Motor neuron (in vitro differentiated cells): ENCODE results near the gene COX10. TPM values are rescaled to one million over a fixed set of nuclear protein-coding genes. Genes with fewer than 3 reads are reported as not detected.
A peak's percentile ranks its signal among the peaks of the same experiment; 100 is the strongest.

Source experiments
- ATAC-seq, 8 experiments: fragments of 200-7000 bp; cut with Tn5 transposase; replicated peaks in 6 of 8; 2 replicates each; pipeline ENCODE4 v1.8.0; 2021; ENCODE audit warnings: mild to moderate bottlenecking in 8 of 8, moderate library complexity in 8 of 8
- H3K27ac ChIP-seq, 2 donors: fragments of 250-450 bp; sonication (Bioruptor Pico); 2 replicates each; pipeline ENCODE4 v1.9.0; 2021; ENCODE audit warnings: antibody characterized with exemption in 2 of 2, mild to moderate bottlenecking in 2 of 2, moderate library complexity in 1 of 2
- H3K4me1 ChIP-seq, 2 donors: fragments of 250-450 bp; sonication (Bioruptor Pico); replicated peaks in 1 of 2; 2 replicates each; pipeline ENCODE4 v1.6.1; 2021; ENCODE audit warnings: antibody characterized with exemption in 2 of 2, mild to moderate bottlenecking in 2 of 2, moderate library complexity in 1 of 2
- H3K4me3 ChIP-seq, 5 donors: fragments of 250-450 bp; sonication (Bioruptor Pico); 2 replicates each; pipeline ENCODE4 v1.9.0; 2021; ENCODE audit warnings: antibody characterized with exemption in 5 of 5, mild to moderate bottlenecking in 5 of 5, moderate library complexity in 4 of 5
- WGBS, 10 experiments: fragments of 450-650 bp; shearing (Covaris generic); methylation state at CpG; one replicate each; pipeline ENCODE4 v1.0.0; 2022; 5-methylcytosine and 5-hydroxymethylcytosine counted together
- in situ Hi-C, 9 experiments: fragments of 400-800 bp; cut with MboI; loops; one replicate each; pipeline ENCODE4 v1.15.0; 2021; ENCODE audit warnings: low sequenced_read_pairs in 9 of 9, low pct_unique_long_range_greater_than_20kb in 2 of 9; ENCODE audit not compliant: unreplicated experiment in 9 of 9
- total RNA-seq, 8 experiments: library from RNA; unstranded; fragments of 300-600 nt; gene quantifications; 2 replicates each; pipeline versions ENCODE4 v1.2.3 to v1.2.4, GENCODE V29; 2022

Gene COX10
- total RNA-seq, 8 experiments from 2014 or later, result 13.8 to 31.6 (median 18.8) TPM

DNA sequence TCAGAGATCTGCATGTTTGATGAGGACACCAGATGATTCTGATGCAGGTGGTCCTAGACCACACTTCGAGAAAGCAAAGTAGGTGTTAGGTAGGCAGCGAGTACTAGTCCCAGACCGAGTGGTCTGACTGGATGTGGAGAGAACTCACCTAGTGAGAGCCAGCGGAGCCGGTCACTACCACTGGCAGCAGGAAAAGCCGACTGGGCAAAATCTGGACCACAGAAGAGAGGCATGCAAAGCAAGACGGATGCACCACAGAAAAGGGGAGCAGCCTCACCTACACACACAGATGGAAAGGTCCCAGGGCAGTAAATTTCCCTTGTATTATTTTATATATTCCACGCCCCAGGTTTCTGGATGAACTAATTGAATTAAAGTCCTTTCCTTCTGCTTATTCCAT, 13.5 kb downstream of the COX10 start:
- H3K4me3 ChIP-seq, result no peak overlapping the region
- in situ Hi-C loops, result no loop called here
- ATAC-seq, result no peak
- H3K4me1 ChIP-seq, result peaks cover 7 to 13% of the 10 kb centered on the region in 2 donors
- WGBS, 10 experiments, result 75 to 100% (median 92%) methylated on average over 1 to 8 of the region's 8 CpGs
- H3K27ac ChIP-seq, result no peak overlapping the region

DNA sequence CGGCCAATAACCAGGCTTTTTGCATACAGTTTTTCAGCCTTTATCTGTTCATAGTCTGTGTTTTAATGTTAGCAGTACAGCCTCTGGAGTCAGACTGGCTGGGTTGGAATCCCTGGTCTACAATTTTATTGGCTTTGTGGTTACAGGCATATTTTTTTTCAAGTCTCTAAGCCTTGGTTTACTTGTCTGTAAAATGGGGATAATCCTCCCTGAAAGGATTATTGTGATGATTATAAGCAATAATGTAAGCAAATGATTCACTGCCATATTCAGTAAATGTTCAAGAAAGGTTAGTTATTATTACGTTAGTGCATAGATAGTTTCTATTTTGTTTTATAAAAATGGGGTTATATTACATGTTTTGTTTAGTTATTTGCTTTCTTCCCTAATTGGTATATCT, 15.7 kb downstream of the COX10 start:
- Histone ChIP-seq H3K4me3 (no peak overlapping the region), H3K4me1 (peaks cover 2 to 5% of the 10 kb centered on the region in 2 donors), H3K27ac (no peak overlapping the region)
- no peak for ATAC-seq
- in situ Hi-C loops, result no loop called here
- 86 to 100% (median 94%) methylated on average over 1 to 2 of the region's 2 CpGs; no CpG with 5 or more reads in 3 of the 10 experiments for WGBS, 10 experiments

GRCh38 chr17:14086189-14086588, 16.9 kb downstream of the COX10 start:
- 80 to 100% (median 100%) methylated on average over 1 to 2 of the region's 2 CpGs for WGBS, 10 experiments
- in situ Hi-C loops, result no loop called here
- Histone ChIP-seq H3K4me3 (no peak overlapping the region), H3K27ac (no peak overlapping the region), H3K4me1 (peaks cover 0 to under 1% of the 10 kb centered on the region in 2 donors)
- ATAC-seq, result no peak

GRCh38 chr17:14089179-14089578, 19.9 kb downstream of the COX10 start:
- no peak overlapping the region for H3K4me3 ChIP-seq

DNA sequence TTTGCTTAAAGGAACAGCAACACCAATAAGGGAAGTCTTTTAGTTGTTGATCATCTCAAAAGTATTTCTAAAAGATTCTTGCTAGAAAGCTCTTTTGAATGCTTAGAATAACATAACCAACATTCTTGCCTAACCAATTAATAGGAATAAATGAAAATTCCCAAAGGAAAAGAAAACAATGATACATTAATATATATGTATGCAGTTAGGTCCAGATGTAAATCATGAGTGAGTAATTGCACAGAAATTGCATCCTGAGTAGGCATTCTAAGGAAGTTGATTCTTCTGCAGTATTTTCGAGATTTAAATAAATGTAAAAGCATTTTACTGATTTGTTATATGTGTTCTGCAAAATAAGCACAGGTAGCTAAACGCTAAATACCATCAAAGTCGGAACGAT, 22.1 kb downstream of the COX10 start:
- H3K4me3 ChIP-seq, result no peak overlapping the region
- ATAC-seq, result peak in 1 of 8 experiments; percentile 46
- 8 to 100% (median 85%) methylated on average over 1 to 4 of the region's 4 CpGs for WGBS, 10 experiments
- in situ Hi-C loops, result no loop called here
- no peak overlapping the region for H3K27ac ChIP-seq
- no peaks in the 10 kb centered on the region for H3K4me1 ChIP-seq

More at GRCh38 chr17:14089179-14089578, 19.9 kb downstream of the COX10 start:
- ATAC-seq, result peak in 1 of 8 experiments; percentile 27
- H3K27ac ChIP-seq, result no peak overlapping the region
- H3K4me1 ChIP-seq, result no peaks in the 10 kb centered on the region
- 80 to 100% (median 91%) methylated on average over 1 of the region's 1 CpG; no CpG with 5 or more reads in 5 of the 10 experiments for WGBS, 10 experiments
- in situ Hi-C loops, result no loop called here

DNA sequence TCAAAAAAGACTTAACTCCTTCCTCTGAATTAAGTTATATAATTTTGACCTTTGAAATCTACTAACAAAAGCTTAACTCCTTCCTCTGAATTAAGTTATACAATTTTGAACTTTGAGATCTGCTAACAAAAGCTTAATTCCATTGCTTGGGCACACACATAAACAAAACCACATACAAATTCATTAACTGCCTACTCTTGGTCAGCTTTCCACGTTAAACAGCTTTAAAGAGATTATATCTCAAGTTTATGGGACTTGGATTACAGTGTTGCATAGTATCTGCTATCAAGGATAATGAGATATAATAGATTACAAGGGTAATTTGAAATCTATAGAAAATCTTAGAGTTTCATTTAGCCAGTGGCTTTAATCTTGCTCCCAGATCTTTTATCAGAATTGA, 23.5 kb downstream of the COX10 start:
- 43 to 100% (median 87%) methylated on average over 1 of the region's 1 CpG for WGBS, 10 experiments
- ATAC-seq, result no peak
- no peak overlapping the region for H3K4me3 ChIP-seq
- in situ Hi-C loops, result no loop called here
- H3K4me1 ChIP-seq, result no peaks in the 10 kb centered on the region
- no peak overlapping the region for H3K27ac ChIP-seq

GRCh38 chr17:14094676-14095601, 25.6 kb downstream of the COX10 start:
- 80 to 100% (median 94%) methylated on average over 1 to 7 of the region's 7 CpGs for WGBS, 10 experiments
- no peak overlapping the region for H3K27ac ChIP-seq
- H3K4me1 ChIP-seq, result no peaks in the 10 kb centered on the region
- peak in 1 of 8 experiments; percentile 41 for ATAC-seq
- H3K4me3 ChIP-seq, result no peak overlapping the region
- in situ Hi-C loops, result no loop called here

GRCh38 chr17:14095631-14096030, 26.3 kb downstream of the COX10 start:
- in situ Hi-C loops, result no loop called here
- no peak for ATAC-seq
- no peak overlapping the region for H3K4me3 ChIP-seq
- no peaks in the 10 kb centered on the region for H3K4me1 ChIP-seq
- WGBS, 10 experiments, result 89 to 100% (median 100%) methylated on average over 1 to 3 of the region's 3 CpGs; no CpG with 5 or more reads in 1 of the 10 experiments
- no peak overlapping the region for H3K27ac ChIP-seq

DNA sequence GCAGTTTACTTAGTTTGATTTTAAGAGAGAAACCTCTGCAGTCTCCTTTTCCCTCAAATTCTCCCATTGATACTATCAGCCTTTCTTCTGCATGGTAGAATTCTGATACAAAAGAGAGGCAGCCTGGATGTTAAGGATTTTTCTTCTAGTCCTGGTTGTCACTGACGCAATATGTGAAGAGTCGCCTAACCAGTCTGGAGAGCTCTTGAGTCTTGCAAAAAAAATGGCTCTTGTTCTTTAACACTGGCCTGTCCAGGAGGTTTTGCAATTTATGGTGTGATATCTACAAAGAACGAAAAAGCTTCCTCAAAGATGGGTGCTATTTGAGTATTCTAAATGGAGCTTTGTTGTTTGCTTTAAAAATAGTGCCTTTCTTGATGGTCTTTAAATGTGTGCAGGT, 28.9 kb downstream of the COX10 start:
- in situ Hi-C loops, result no loop called here
- WGBS, 10 experiments, result 74 to 100% (median 100%) methylated on average over 1 to 3 of the region's 3 CpGs; no CpG with 5 or more reads in 1 of the 10 experiments
- H3K4me3 ChIP-seq, result no peak overlapping the region
- no peak overlapping the region for H3K27ac ChIP-seq
- no peak for ATAC-seq
- no peaks in the 10 kb centered on the region for H3K4me1 ChIP-seq

DNA sequence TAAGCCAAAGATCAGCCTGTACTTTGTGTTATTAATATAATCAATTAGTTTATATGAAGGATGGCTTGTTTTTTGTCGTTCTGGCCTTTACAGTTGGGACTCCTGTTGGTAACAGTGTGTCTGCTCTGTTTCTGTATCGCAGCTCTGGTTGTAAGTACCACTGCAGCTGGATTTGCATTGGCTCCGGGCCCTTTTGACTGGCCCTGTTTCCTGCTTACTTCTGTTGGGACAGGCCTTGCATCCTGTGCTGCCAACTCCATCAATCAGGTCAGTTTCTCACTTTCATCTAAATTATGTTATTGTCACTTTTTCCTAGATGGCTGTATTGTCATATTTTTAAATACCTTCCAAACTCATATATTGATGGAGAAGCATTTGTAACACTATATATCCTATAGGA, 32.7 kb downstream of the COX10 start:
- Histone ChIP-seq H3K4me3 (no peak overlapping the region), H3K27ac (no peak overlapping the region), H3K4me1 (no peaks in the 10 kb centered on the region)
- in situ Hi-C loops, result no loop called here
- WGBS, 10 experiments, result 0 to 100% (median 93%) methylated on average over 1 to 3 of the region's 3 CpGs; no CpG with 5 or more reads in 1 of the 10 experiments
- ATAC-seq, result no peak

GRCh38 chr17:14103836-14104235, 34.5 kb downstream of the COX10 start:
- H3K27ac ChIP-seq, result no peak overlapping the region
- WGBS, 10 experiments, result 88 to 98% (median 90%) methylated on average over 4 to 8 of the region's 8 CpGs; no CpG with 5 or more reads in 1 of the 10 experiments
- no peak overlapping the region for H3K4me3 ChIP-seq

GRCh38 chr17:14104734-14105133, 35.4 kb downstream of the COX10 start:
- ATAC-seq, result peak in 1 of 8 experiments; percentile 50
- no peaks in the 10 kb centered on the region for H3K4me1 ChIP-seq
- no peak overlapping the region for H3K4me3 ChIP-seq
- H3K27ac ChIP-seq, result no peak overlapping the region
- in situ Hi-C loops, result no loop called here
- 0 to 67% (median 50%) methylated on average over 2 to 3 of the region's 3 CpGs; no CpG with 5 or more reads in 1 of the 10 experiments for WGBS, 10 experiments

More at GRCh38 chr17:14103836-14104235, 34.5 kb downstream of the COX10 start:
- in situ Hi-C loops, result no loop called here
- H3K4me1 ChIP-seq, result no peaks in the 10 kb centered on the region
- ATAC-seq, result no peak

DNA sequence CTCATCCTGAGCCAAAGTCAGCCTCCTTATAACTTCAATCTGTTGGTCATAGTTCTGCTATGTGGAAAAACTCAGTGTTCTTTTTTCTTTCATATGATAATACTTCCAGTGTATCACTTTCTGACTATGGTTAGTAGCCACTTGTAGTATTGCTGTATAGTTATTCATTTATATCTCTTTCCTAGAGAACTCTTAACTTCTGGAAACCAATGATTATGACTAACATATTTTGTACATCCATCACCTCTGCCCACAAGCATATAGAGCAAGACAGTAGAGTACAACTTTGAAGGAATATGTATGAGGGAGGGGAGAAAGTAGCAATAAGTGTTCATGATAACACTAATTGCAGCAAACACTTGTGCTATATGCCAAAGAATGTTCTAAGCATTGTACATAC, 38.6 kb downstream of the COX10 start:
- no peak overlapping the region for H3K4me3 ChIP-seq
- ATAC-seq, result no peak
- peaks cover 0 to 10% of the 10 kb centered on the region in 2 donors for H3K4me1 ChIP-seq
- in situ Hi-C loops, result no loop called here
- H3K27ac ChIP-seq, result no peak overlapping the region
